ENCODE results near the gene KCNK3.

DNA sequence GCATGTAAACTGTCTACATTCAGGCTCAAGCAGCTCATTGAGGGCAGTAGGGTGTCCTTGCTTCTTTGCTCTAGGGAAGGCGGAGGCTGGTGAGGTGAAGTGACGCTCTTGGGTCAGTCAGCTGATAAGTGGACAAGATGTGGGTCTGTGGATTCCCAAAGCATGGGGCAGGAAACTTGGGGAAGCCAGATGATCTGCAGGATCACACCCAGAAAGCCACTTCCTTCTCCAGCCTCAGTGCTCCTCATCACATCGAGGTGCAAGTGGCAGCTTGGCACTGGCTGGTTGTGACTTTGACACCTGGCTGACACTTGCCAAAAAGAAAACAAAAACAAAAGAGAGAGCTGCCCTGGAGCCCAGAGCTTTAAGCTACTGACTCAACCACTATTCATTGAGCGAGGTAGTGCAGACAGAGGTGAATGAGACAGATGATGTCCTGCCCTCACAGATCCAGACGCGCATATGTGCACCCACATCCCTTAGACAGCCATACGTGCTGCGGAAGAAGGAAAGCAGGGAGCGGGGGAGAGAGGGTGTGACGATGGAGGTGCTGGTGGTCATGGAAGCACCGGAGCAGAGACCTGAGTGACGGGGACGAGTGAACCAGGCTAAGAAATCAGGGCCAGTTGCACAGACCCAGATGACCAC is 48.2 kb upstream of the KCNK3 start:
- TF ChIP-seq GATA2 (IDR thresholded peaks at IDR 0.05; ENCODE audit: low read depth, low read length), result no peak
- no peak for TF ChIP-seq GATA3 (IDR thresholded peaks at IDR 0.05; ENCODE audit: low read depth, low read length)

All from SH-SY5Y (cell line).